Measurements from ENCODE around the gene TBC1D20.
"Not testable (repeated sequence)": the region's sequence is repeated elsewhere in the genome, so short reads cannot be mapped to it uniquely, and the experiment has no call there.

TBC1D20 gene

GRCh38 chr20:475463-476357 lies 13.4 kb upstream of the TBC1D20 start:
- no peak for DNase-seq

GRCh38 chr20:474581-474980 lies 12.2 kb upstream of the TBC1D20 start:
- DNase-seq = no peak

DNA sequence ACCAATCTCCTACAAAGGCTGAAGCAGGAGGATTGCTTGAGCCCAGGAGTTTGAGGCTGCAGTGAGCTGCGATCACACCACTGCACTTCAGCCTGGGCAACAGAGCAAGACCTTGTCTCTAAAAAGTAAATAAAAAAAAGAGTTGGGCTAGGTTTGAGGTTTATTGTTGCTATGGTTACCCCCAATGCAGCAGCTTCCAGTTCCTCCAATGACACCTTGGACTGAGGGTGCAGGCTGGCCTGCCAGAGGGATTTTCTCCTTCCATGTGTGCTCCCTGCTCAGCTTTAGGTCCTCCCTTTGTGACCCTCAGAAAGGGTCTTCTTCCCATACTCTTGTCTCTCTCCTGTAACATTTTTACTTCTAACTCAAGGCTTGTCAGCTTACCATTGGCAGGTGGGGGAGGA lies 10.6 kb upstream of the TBC1D20 start:
- DNase-seq = no peak

DNA sequence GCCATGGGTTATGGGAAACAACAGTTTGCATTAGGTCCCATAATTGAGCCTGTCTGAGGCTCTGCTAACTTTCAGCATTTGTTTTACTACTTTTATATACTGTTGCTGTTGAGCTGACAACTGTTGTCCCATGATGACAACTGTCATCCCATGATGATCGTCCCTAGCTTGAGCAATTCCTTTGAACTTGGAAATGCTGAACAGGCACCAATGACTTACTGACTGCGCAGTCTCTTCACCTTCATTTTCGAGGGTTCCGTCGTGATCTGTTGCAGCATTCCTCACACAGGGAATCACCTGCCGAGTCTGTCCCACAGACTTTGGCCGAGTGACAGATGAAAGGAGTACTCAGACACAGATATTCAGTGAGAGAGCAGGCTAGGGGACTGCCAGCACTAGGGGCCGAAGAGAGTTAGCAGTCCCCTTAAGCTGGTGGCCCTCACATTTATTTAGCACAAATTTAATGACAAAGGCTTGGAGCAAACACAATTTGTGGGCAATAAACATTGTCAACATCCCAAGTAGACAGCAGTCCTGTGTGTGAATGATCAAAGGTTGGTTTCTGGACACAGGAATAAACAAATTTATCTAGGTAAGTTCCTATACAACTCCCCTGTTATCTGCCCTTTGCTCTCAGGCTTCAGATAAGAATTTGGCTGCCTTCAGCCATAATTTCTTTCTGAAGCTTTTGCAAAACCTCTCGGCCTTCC lies 10.0 kb upstream of the TBC1D20 start:
- DNase-seq = no peak

GRCh38 chr20:469746-470490 lies 7.6 kb upstream of the TBC1D20 start:
- DNase-seq = no peak

DNA sequence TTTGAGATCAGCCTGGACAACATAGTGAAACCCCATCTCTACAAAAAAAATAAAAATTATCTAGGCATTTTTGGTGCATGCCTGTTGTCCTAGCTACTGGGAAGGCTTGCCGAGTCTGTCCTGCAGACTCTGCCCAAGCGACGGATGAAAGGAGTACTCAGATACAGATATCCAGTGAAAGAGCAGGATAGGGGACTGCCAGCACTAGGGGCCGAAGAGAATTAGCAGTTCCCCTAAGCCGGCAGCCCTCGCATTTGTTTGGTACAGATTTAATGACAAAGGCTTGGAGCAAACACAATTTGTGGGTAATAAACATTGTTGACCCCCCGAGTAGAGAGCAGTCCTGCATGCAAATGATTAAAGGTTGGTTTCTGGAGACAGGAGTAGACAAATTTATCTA lies 5.4 kb upstream of the TBC1D20 start:
- no peak for DNase-seq

DNA sequence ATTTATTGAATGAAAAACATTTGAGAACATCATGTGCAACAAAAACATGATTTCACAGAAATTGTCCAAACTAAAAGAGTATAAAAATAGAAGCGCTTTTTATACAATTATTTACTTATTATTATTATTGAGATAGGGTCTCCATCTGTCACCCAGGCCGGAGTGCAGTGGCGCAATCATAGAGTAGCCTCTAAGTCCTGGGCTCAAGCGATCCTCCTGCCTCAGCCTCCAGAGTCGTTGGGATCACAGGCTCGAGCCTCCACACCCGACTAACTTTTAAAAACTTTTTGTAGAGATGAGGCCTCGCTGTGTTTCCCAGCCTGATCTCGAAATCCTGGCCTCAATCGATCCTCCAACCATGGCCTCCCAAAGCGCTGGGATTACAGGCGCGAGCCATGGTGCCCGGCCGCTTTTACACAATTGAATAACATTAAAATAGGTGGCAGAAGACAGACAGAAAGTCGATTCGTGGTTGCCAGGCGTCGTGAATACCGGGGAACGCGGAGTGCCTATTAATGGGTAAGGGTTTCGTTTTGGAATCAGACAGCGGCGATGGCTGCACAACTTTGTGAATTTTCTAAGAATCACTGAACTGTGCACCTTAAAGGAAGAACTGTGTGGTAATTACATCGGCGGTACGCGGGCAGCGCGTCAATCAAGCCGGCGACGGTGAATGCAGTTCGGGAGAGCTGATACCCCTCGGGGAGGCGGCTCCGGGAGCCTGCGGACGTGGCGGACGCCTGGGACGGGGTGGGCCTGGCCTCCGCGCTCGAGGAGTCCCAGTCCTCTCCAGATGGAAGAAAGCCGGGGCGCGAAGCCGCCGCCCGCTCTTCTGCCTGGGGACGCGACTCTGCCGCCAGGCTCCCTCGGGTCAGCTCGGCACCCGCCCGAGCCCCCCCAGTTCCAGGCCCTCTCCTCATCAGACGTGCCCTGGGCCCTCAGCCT lies 807 bp downstream of the TBC1D20 start:
- peak; percentile 81 for DNase-seq

DNA sequence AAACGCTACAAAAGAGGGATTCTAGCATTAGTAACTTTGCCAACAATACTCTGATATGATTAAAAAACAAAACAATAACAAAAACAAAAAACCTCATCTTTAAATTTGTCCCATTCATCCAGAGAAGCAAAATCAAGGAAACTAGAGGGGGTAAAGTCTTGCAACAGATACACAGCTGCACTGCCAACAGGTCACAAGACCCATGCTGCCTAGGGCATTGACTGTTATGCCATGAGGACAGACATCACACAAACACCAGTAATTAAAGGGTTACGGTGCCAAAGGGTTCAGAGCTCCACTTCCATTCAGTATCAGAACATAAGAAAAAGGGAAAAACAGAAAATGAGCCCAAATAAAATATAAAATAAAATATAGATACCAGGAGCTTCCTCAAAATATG lies 1.6 kb downstream of the TBC1D20 start:
- DNase-seq = no peak

- no peak for DNase-seq
Observed at GRCh38 chr20:460180-460579, 2.2 kb downstream of the TBC1D20 start.

- DNase-seq = no peak
Observed at GRCh38 chr20:458776-459175, 3.6 kb downstream of the TBC1D20 start.

GRCh38 chr20:454951-455350 lies 7.4 kb downstream of the TBC1D20 start:
- DNase-seq = no peak

DNA sequence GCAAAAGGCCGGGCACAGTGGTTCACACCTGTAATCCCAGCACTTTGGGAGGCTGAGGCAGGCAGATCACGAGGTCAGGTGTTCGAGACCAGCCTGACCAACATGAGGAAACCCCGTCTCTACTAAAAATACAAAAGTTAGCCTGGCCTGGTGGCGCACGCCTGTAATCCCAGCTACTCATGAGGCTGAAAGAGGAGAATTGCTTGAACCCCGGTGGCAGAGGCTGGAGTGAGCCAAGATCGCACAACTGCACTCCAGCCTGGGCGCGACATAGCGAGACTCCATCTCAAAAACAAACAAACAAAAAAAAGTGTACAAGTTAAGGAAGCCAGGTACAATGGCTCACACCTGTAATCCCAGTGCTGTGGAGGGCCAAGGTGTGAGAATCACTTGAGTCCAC lies 10.3 kb downstream of the TBC1D20 start:
- DNase-seq = not testable (repeated sequence)

- no peak for DNase-seq
Observed at GRCh38 chr20:445514-446336, 16.6 kb downstream of the TBC1D20 start.

DNA sequence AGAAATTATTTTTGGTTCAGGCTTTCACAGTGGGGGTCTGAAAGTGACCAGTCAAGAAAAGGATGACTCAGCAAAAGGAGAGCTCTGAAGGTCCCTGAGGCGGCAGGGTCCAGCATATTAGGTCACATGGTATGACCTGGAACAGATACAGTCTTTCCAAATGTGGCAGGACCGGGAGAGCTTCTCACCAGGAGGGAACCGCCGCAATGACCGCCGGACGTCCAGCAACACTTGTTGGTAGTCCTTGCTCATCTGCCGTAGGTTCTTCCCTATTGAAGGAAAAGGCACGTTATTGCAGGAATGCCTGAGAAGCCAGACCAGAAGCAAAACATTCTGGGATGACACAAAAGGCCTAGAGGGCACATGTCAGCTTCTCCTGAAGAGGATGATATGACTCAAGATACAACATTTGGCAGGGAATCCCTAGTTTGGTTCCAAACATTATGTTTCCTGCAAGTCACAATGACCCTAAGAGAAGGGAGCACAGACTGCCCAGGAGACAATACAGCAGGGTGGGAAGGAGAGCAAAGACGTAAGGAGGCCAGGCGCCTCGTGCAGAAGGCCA lies 17.4 kb downstream of the TBC1D20 start:
- no peak for DNase-seq

GRCh38 chr20:444117-444516 lies 18.2 kb downstream of the TBC1D20 start:
- DNase-seq = peak; percentile 34

DNA sequence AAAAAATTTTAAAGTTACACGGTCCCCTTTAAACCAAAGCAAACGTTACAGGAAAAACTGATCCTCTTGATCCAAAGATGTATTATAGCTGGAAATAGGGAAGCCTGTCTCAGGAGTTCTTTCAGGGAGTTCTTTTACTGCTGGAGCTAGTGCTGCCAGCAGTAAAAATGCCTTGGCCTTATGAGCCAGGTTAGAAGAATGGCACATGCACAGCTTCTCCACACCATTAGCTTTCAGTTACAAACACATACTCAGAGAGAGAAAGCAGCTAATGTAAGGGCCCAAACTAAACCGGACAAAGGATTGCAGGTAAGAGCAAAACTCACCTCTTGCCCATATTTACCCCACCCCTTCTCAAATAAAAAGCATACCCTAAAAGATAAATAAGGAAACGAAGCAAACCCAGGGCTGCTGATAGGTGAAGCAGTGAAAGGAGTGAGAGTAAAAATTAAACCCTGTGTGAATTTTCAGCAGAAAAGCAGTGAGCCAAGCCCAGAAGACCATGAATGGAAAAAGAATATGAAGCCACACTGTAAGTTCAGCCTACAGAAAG lies 19.0 kb downstream of the TBC1D20 start:
- no peak for DNase-seq

- DNase-seq = no peak
Observed at GRCh38 chr20:440636-441035, 21.7 kb downstream of the TBC1D20 start.

DNA sequence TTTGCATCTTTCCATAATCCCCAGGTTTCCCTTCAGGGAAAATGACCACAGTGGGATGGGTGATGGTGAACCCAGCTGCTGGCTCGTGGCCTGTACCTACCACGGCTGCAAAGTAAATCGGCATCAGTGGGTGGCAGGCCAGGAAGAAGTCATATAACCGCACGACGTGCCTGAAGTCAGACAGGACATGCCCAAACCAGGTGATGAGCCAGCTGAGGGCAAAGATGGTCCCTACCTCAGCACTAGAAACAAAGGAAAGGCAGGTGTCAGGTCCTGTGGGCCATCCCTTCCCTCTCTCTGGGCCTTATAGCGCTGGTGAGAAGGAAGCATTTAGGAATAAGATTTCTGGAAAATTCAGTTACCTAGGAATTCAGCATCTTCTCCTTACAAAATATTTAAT lies 22.2 kb downstream of the TBC1D20 start:
- no peak for DNase-seq

GRCh38 chr20:438571-439469 lies 23.5 kb downstream of the TBC1D20 start:
- peak; percentile 73 for DNase-seq

Data from activated CD8-positive, alpha-beta memory T cell treated with anti-CD3 and anti-CD28 coated beads, Interleukin-2, amount 50 U/mL, for 48 hours (primary cell).